ENCODE measurements around the gene ACSL3.
A peak's percentile ranks its signal among the peaks of the same experiment; 100 is the strongest.

The ACSL3 gene

DNA sequence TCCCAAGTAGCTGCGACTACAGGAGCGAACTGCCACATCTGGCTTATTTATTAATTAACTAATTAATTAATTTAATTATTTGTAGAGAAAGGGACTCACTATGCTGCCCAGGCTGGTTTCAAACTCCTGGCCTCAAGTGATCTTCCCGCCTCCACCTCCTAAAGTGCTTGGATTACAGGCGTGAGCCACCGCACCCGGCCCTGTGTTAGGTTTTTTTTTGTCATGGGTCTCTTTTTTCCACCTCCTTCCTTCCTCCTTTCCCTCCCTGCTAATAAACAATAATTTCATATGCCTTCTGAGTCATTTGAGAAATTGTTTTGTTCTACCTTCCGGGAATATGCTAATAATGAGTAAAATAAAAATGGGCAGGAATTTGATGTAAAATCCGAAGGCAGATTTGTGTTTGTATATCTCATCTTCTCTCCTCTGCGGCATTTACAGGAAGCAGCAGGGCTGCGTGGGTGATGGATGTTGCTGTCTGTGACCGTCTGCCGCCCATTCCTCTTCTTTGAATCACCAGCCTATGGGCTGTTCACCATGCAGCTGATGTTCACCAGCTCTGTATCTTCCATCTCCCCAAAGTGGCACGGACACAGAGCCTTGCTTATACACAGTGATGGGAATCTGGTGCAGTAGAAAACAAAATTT is 89.9 kb downstream of the ACSL3 start:
- Histone ChIP-seq H3K27ac (ENCODE audit: low read length) (no peak overlapping the region), H3K36me3 (ENCODE audit: control insufficient read depth, insufficient read depth, low read length) (no peaks in the 10 kb centered on the region), H3K4me1 (ENCODE audit: control insufficient read depth, insufficient read depth, low read length) (no peaks in the 10 kb centered on the region), H3K27me3 (ENCODE audit: control insufficient read depth, insufficient read depth, low read length) (no peaks in the 10 kb centered on the region), H3K4me3 (ENCODE audit: low read length) (no peak overlapping the region), H3K9me3 (ENCODE audit: control insufficient read depth, insufficient read depth, low read length) (no peaks in the 10 kb centered on the region)
- WGBS (ENCODE audit: insufficient coverage, insufficient read length): no CpG with 5 or more reads among the region's 13 CpGs
- no peak for DNase-seq (ENCODE audit: low read depth, low spot score)

DNA sequence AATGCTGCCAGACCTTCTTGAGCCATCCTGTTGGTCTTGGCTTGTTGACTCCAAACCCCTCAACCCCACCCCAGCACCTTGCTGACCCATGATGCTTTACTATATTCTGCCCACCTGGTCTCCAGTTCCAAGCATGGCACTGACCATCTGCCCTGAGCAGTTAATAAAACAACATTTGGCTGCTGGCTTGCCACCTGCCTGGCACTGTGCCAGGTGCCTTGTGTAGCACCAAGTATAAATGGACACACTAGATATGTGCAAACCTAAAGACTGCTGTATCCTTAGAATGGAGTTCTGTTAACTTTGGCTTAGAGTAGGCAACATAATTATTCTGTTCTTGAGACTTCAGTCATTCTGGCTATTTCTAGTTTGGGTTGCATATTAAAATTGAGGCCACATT is 91.4 kb downstream of the ACSL3 start:
- Histone ChIP-seq H3K27ac (ENCODE audit: low read length) (no peak overlapping the region), H3K4me1 (ENCODE audit: control insufficient read depth, insufficient read depth, low read length) (no peaks in the 10 kb centered on the region), H3K9me3 (ENCODE audit: control insufficient read depth, insufficient read depth, low read length) (no peaks in the 10 kb centered on the region), H3K36me3 (ENCODE audit: control insufficient read depth, insufficient read depth, low read length) (no peaks in the 10 kb centered on the region), H3K27me3 (ENCODE audit: control insufficient read depth, insufficient read depth, low read length) (no peaks in the 10 kb centered on the region), H3K4me3 (ENCODE audit: low read length) (no peak overlapping the region)
- DNase-seq (ENCODE audit: low read depth, low spot score): no peak

GRCh38 chr2:222955008-222955407 is 94.2 kb downstream of the ACSL3 start:
- no peak for DNase-seq (ENCODE audit: low read depth, low spot score)
- no peaks in the 10 kb centered on the region for H3K9me3 ChIP-seq (ENCODE audit: control insufficient read depth, insufficient read depth, low read length)
- no peak overlapping the region for H3K27ac ChIP-seq (ENCODE audit: low read length)
- H3K4me1 ChIP-seq (ENCODE audit: control insufficient read depth, insufficient read depth, low read length): no peaks in the 10 kb centered on the region
- H3K4me3 ChIP-seq (ENCODE audit: low read length): no peak overlapping the region
- no peaks in the 10 kb centered on the region for H3K27me3 ChIP-seq (ENCODE audit: control insufficient read depth, insufficient read depth, low read length)
- H3K36me3 ChIP-seq (ENCODE audit: control insufficient read depth, insufficient read depth, low read length): no peaks in the 10 kb centered on the region
- WGBS (ENCODE audit: insufficient coverage, insufficient read length): no CpG with 5 or more reads among the region's 1 CpG

- no peaks in the 10 kb centered on the region for H3K9me3 ChIP-seq (ENCODE audit: control insufficient read depth, insufficient read depth, low read length)
- H3K4me1 ChIP-seq (ENCODE audit: control insufficient read depth, insufficient read depth, low read length): no peaks in the 10 kb centered on the region
- DNase-seq (ENCODE audit: low read depth, low spot score): peak; percentile 39
- no peak overlapping the region for H3K4me3 ChIP-seq (ENCODE audit: low read length)
- no CpG with 5 or more reads among the region's 4 CpGs for WGBS (ENCODE audit: insufficient coverage, insufficient read length)
- H3K27ac ChIP-seq (ENCODE audit: low read length): no peak overlapping the region
- no peaks in the 10 kb centered on the region for H3K36me3 ChIP-seq (ENCODE audit: control insufficient read depth, insufficient read depth, low read length)
- no peaks in the 10 kb centered on the region for H3K27me3 ChIP-seq (ENCODE audit: control insufficient read depth, insufficient read depth, low read length)
Observed at GRCh38 chr2:222959358-222959757, 98.5 kb downstream of the ACSL3 start.

DNA sequence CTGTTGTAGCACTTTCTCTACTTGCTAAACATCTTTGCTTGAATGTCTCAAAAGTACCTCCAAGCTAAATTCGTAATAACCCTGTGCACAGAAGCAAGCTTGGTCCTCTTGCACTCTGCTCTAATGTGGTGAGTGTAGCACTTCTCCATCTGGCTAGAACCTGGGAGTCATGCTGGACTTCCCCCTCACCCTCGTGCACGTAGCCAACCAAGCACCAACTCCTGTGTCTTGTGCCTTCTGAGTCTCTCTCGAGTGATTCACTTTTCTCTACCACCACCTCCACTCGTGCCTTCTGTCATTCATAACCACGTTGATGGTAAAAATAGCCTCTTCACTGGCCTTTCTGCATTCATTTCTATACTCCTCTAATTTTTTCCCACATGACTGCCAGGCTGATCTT is 99.3 kb downstream of the ACSL3 start:
- no peak overlapping the region for H3K4me3 ChIP-seq (ENCODE audit: low read length)
- H3K27ac ChIP-seq (ENCODE audit: low read length): no peak overlapping the region

GRCh38 chr2:222963641-222964040 is 102.8 kb downstream of the ACSL3 start:
- Histone ChIP-seq H3K36me3 (ENCODE audit: control insufficient read depth, insufficient read depth, low read length) (no peaks in the 10 kb centered on the region), H3K27me3 (ENCODE audit: control insufficient read depth, insufficient read depth, low read length) (no peaks in the 10 kb centered on the region), H3K9me3 (ENCODE audit: control insufficient read depth, insufficient read depth, low read length) (no peaks in the 10 kb centered on the region), H3K4me3 (ENCODE audit: low read length) (no peak overlapping the region), H3K4me1 (ENCODE audit: control insufficient read depth, insufficient read depth, low read length) (no peaks in the 10 kb centered on the region), H3K27ac (ENCODE audit: low read length) (no peak overlapping the region)
- DNase-seq (ENCODE audit: low read depth, low spot score): no peak
- no CpG with 5 or more reads among the region's 7 CpGs for WGBS (ENCODE audit: insufficient coverage, insufficient read length)

More for the DNA sequence above, 99.3 kb downstream of the ACSL3 start:
- no peak for DNase-seq (ENCODE audit: low read depth, low spot score)
- Histone ChIP-seq H3K36me3 (ENCODE audit: control insufficient read depth, insufficient read depth, low read length) (no peaks in the 10 kb centered on the region), H3K4me1 (ENCODE audit: control insufficient read depth, insufficient read depth, low read length) (no peaks in the 10 kb centered on the region), H3K9me3 (ENCODE audit: control insufficient read depth, insufficient read depth, low read length) (no peaks in the 10 kb centered on the region), H3K27me3 (ENCODE audit: control insufficient read depth, insufficient read depth, low read length) (no peaks in the 10 kb centered on the region)
- no CpG with 5 or more reads among the region's 6 CpGs for WGBS (ENCODE audit: insufficient coverage, insufficient read length)

- no peak for DNase-seq (ENCODE audit: low read depth, low spot score)
- no peak overlapping the region for H3K27ac ChIP-seq (ENCODE audit: low read length)
- H3K4me3 ChIP-seq (ENCODE audit: low read length): no peak overlapping the region
- WGBS (ENCODE audit: insufficient coverage, insufficient read length): no CpG with 5 or more reads among the region's 11 CpGs
- no peaks in the 10 kb centered on the region for H3K4me1 ChIP-seq (ENCODE audit: control insufficient read depth, insufficient read depth, low read length)
- no peaks in the 10 kb centered on the region for H3K9me3 ChIP-seq (ENCODE audit: control insufficient read depth, insufficient read depth, low read length)
- no peaks in the 10 kb centered on the region for H3K36me3 ChIP-seq (ENCODE audit: control insufficient read depth, insufficient read depth, low read length)
- no peaks in the 10 kb centered on the region for H3K27me3 ChIP-seq (ENCODE audit: control insufficient read depth, insufficient read depth, low read length)
Observed at GRCh38 chr2:222964376-222965031, 103.7 kb downstream of the ACSL3 start.

DNA sequence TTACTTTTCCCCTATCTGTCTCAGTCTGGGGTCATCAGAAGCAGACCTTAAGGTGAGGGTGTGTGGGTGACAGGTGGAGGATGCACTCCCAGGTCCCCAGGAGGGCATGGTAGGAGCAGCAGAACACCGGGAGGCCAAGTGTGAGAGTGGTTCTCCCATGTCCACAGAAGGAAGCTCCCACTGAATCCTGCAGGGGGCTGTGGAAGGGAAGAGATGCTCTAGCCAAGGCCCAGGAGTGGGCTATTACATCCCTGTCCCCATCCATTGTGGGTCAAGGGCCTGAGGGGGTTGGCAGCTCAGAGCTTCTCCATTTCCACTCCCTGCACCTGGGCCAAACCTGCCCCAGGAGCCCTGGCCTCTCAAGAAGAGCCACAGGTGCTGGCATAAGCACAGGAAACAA is 104.7 kb downstream of the ACSL3 start:
- WGBS (ENCODE audit: insufficient coverage, insufficient read length): no CpG with 5 or more reads among the region's 1 CpG
- Histone ChIP-seq H3K36me3 (ENCODE audit: control insufficient read depth, insufficient read depth, low read length) (no peaks in the 10 kb centered on the region), H3K4me3 (ENCODE audit: low read length) (no peak overlapping the region), H3K27ac (ENCODE audit: low read length) (no peak overlapping the region), H3K9me3 (ENCODE audit: control insufficient read depth, insufficient read depth, low read length) (no peaks in the 10 kb centered on the region), H3K27me3 (ENCODE audit: control insufficient read depth, insufficient read depth, low read length) (no peaks in the 10 kb centered on the region), H3K4me1 (ENCODE audit: control insufficient read depth, insufficient read depth, low read length) (no peaks in the 10 kb centered on the region)
- DNase-seq (ENCODE audit: low read depth, low spot score): no peak

DNA sequence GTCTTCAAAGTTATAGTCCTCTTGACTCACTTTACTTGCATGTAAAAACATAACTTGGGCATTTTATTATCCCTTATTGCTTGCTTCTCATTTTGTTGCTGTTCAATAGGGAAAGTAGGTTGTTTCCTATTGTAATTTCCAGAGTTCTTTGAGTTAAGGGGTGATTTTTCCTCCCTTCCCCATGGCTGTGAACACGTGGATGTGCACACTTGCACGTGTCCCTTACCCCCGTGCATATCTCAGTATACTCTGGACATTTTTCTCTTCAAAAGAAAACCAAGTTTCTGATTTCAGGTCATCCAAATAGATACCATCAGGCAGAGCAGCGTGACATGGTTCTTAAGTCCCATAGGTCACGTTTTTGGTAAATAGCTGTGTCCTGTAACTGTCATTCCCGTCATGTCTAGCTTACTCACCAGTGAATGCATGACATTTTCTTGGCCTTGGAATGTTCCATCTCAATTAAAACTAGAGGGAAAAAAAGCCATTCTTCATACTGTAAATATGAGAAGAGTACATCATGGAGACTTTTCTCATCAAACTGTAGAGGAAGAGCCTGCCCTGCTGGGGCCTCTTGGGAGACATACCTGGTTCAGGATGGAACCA is 107.8 kb downstream of the ACSL3 start:
- Histone ChIP-seq H3K4me3 (ENCODE audit: low read length) (no peak overlapping the region), H3K9me3 (ENCODE audit: control insufficient read depth, insufficient read depth, low read length) (no peaks in the 10 kb centered on the region), H3K36me3 (ENCODE audit: control insufficient read depth, insufficient read depth, low read length) (no peaks in the 10 kb centered on the region), H3K27ac (ENCODE audit: low read length) (no peak overlapping the region), H3K27me3 (ENCODE audit: control insufficient read depth, insufficient read depth, low read length) (no peaks in the 10 kb centered on the region), H3K4me1 (ENCODE audit: control insufficient read depth, insufficient read depth, low read length) (no peaks in the 10 kb centered on the region)
- no peak for DNase-seq (ENCODE audit: low read depth, low spot score)
- no CpG with 5 or more reads among the region's 6 CpGs for WGBS (ENCODE audit: insufficient coverage, insufficient read length)

DNA sequence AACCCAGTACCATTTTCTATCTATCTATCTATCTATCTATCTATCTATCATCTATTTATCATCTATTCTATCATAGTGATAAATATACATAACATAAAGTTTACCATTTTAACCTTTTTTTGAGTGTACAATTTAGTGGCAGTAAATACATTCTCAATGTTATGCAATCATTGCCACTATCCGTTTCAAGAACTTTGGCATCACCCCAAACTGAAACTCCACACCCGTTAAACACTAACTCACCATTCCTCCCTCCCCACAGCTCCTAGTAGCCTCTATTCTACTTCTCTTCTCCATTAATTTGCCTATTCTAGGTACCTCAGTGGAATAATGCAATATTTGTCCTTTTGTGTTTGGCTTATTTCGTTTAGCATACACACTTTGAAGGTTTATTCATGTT is 108.7 kb downstream of the ACSL3 start:
- H3K27me3 ChIP-seq (ENCODE audit: control insufficient read depth, insufficient read depth, low read length): no peaks in the 10 kb centered on the region
- H3K4me3 ChIP-seq (ENCODE audit: low read length): no peak overlapping the region
- no peaks in the 10 kb centered on the region for H3K9me3 ChIP-seq (ENCODE audit: control insufficient read depth, insufficient read depth, low read length)
- WGBS (ENCODE audit: insufficient coverage, insufficient read length): 100% methylated on average over 1 of the region's 3 CpGs
- H3K4me1 ChIP-seq (ENCODE audit: control insufficient read depth, insufficient read depth, low read length): no peaks in the 10 kb centered on the region
- no peak overlapping the region for H3K27ac ChIP-seq (ENCODE audit: low read length)
- DNase-seq (ENCODE audit: low read depth, low spot score): no peak
- H3K36me3 ChIP-seq (ENCODE audit: control insufficient read depth, insufficient read depth, low read length): no peaks in the 10 kb centered on the region

GRCh38 chr2:222972420-222972819 is 111.6 kb downstream of the ACSL3 start:
- no peaks in the 10 kb centered on the region for H3K9me3 ChIP-seq (ENCODE audit: control insufficient read depth, insufficient read depth, low read length)
- no CpG with 5 or more reads among the region's 10 CpGs for WGBS (ENCODE audit: insufficient coverage, insufficient read length)
- H3K27ac ChIP-seq (ENCODE audit: low read length): no peak overlapping the region
- no peak overlapping the region for H3K4me3 ChIP-seq (ENCODE audit: low read length)
- no peak for DNase-seq (ENCODE audit: low read depth, low spot score)
- H3K36me3 ChIP-seq (ENCODE audit: control insufficient read depth, insufficient read depth, low read length): no peaks in the 10 kb centered on the region
- no peaks in the 10 kb centered on the region for H3K27me3 ChIP-seq (ENCODE audit: control insufficient read depth, insufficient read depth, low read length)
- no peaks in the 10 kb centered on the region for H3K4me1 ChIP-seq (ENCODE audit: control insufficient read depth, insufficient read depth, low read length)
